ENCODE measurements around the gene ORM2. TPM values are rescaled to one million over a fixed set of nuclear protein-coding genes. Genes with fewer than 3 reads are reported as not detected.

ORM2 gene
- total RNA-seq, 4 donors from 2014 or later: not detected

DNA sequence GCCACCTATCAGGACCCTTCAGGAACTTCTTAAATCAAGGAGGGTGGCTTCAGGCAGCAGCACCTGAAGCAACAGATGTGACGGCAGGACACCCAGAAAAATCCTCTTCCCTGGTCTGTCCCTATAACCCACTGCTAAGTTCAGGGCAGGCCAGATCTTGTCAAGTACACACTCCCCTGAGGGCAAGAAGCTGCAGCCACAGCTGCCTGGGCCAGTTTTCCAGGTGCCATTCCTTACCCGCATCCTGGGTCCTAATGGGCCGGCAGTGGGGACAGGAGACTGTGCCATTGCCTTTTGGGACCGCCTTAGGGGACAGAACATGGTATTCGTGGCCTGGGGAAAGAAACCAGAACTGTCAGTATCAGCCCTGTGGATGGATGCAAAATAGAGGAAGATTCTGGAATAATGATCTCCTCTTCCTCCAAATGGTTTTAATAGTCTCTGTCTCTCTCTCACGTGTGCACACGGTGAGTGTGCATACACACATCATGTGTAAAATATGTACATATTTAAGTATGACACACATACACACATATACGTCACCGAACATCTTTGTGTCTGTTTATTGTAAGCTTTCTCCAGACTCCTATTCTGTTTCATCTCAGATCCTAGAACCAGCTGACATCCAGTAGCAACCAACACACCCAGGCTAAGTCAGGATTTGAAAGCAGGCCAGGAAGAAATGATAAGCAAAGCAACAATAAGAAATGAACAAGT is 14.0 kb downstream of the ORM2 start:
- peaks cover 0 to 100% (median 65%) of the 10 kb centered on the region in 3 donors for H3K36me3 ChIP-seq

DNA sequence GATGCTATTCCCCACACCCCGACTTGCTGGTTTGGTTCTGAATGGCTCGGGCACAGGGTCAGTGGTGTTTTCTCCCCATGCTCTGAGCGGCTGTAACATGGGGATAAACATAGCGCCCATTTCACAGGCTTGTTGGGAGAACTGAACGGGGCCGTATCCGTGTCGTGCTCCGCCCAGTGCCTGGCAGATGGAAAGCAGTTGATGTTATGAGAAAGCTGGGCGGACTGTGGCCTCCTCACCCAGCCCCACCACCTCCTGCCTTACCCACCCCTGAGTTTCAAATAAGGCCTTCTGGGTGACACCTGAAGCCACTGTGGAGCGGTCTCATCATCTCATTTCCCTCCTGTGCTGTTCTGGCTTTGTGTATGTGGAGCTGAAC is 14.5 kb downstream of the ORM2 start:
- Histone ChIP-seq H3K36me3 (peaks cover 0 to 99% (median 65%) of the 10 kb centered on the region in 3 donors), H3K4me1 (peaks cover 0 to 10% (median 4%) of the 10 kb centered on the region in 4 donors), H3K27me3 (no peaks in the 10 kb centered on the region), H3K27ac (no peak overlapping the region), H3K9me3 (no peaks in the 10 kb centered on the region), H3K4me3 (no peak overlapping the region)
- no peak for DNase-seq (ENCODE audit: low spot score in 2 of 2)
- TF ChIP-seq, protein P1, sequence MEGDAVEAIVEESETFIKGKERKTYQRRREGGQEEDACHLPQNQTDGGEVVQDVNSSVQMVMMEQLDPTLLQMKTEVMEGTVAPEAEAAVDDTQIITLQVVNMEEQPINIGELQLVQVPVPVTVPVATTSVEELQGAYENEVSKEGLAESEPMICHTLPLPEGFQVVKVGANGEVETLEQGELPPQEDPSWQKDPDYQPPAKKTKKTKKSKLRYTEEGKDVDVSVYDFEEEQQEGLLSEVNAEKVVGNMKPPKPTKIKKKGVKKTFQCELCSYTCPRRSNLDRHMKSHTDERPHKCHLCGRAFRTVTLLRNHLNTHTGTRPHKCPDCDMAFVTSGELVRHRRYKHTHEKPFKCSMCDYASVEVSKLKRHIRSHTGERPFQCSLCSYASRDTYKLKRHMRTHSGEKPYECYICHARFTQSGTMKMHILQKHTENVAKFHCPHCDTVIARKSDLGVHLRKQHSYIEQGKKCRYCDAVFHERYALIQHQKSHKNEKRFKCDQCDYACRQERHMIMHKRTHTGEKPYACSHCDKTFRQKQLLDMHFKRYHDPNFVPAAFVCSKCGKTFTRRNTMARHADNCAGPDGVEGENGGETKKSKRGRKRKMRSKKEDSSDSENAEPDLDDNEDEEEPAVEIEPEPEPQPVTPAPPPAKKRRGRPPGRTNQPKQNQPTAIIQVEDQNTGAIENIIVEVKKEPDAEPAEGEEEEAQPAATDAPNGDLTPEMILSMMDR (IDR thresholded peaks at IDR 0.05): no peak
- no peak for TF ChIP-seq EP300 (IDR thresholded peaks at IDR 0.05)
- no peak for TF ChIP-seq POLR2A (IDR thresholded peaks at IDR 0.05)
- 82 to 90% methylated on average over 9 to 11 of the region's 11 CpGs for WGBS, 2 donors

More for the DNA sequence above, 14.0 kb downstream of the ORM2 start:
- H3K27me3 ChIP-seq: no peaks in the 10 kb centered on the region
- no peaks in the 10 kb centered on the region for H3K9me3 ChIP-seq
- WGBS, 2 donors: 89 to 91% methylated on average over 9 of the region's 9 CpGs
- H3K4me1 ChIP-seq: peaks cover 0 to 4% (median 1%) of the 10 kb centered on the region in 4 donors
- DNase-seq (ENCODE audit: low spot score in 2 of 2): no peak
- no peak overlapping the region for H3K27ac ChIP-seq
- TF ChIP-seq POLR2A (IDR thresholded peaks at IDR 0.05): no peak
- TF ChIP-seq EP300 (IDR thresholded peaks at IDR 0.05): no peak
- TF ChIP-seq, protein P1 (IDR thresholded peaks at IDR 0.05): no peak
- H3K4me3 ChIP-seq: no peak overlapping the region

DNA sequence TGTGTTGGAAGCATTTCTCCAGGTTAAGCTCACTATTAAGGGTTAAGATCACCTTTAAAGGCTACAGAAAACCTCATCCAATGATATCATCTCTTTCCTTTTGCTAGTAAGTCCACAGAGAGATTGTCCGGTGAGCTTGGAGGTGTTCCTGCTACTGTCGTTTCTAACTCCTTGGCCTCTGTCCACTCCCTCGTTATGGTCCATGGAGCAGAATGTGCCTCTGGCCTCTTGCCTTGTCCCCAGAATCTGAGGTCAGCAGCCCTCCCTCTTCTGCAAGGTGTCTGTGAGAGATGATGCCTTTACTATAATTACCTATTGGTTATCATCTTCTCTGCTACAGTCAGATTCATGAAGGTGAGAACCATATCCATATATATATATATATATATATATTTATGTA is 15.0 kb downstream of the ORM2 start:
- no peak overlapping the region for H3K4me3 ChIP-seq
- H3K9me3 ChIP-seq: no peaks in the 10 kb centered on the region
- TF ChIP-seq, protein P1 (IDR thresholded peaks at IDR 0.05): no peak
- H3K27me3 ChIP-seq: no peaks in the 10 kb centered on the region
- H3K4me1 ChIP-seq: peaks cover 0 to 15% (median 6%) of the 10 kb centered on the region in 4 donors
- no peak for DNase-seq (ENCODE audit: low spot score in 2 of 2)
- 44 to 74% methylated on average over 3 of the region's 3 CpGs for WGBS, 2 donors
- no peak overlapping the region for H3K27ac ChIP-seq
- H3K36me3 ChIP-seq: peaks cover 0 to 99% (median 63%) of the 10 kb centered on the region in 3 donors

- TF ChIP-seq POLR2A (IDR thresholded peaks at IDR 0.05): no peak
- TF ChIP-seq, protein P1 (IDR thresholded peaks at IDR 0.05): no peak
- no peak for TF ChIP-seq EP300 (IDR thresholded peaks at IDR 0.05)
- Histone ChIP-seq H3K27me3 (no peaks in the 10 kb centered on the region), H3K27ac (no peak overlapping the region), H3K4me3 (no peak overlapping the region), H3K4me1 (peaks cover 0 to 21% (median 8%) of the 10 kb centered on the region in 4 donors), H3K36me3 (peaks cover 0 to 99% (median 68%) of the 10 kb centered on the region in 3 donors), H3K9me3 (no peaks in the 10 kb centered on the region)
- DNase-seq (ENCODE audit: low spot score in 2 of 2): no peak
- 89 to 93% methylated on average over 7 of the region's 7 CpGs for WGBS, 2 donors
Observed at GRCh38 chr9:114345493-114346065, 15.9 kb downstream of the ORM2 start.

DNA sequence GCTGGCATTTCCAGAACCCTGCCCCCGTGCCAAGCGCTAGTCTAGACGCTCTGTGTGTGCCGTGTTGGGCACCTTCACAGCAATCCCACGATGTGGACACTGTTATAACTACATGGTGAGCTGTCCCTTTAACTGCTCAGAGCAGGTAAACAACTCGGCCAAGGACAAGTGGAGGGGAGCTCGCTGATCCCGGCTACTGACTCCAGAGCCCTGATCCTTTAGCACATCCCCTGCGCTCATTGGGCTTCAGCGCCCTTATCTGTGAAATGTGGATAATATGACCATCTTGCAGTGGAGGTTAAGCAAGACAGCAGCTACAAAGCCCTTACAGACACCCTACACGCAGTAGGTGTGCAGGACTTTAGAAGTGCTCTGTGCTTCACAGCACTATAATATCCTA is 16.5 kb downstream of the ORM2 start:
- no peak overlapping the region for H3K4me3 ChIP-seq
- 87 to 91% methylated on average over 11 of the region's 11 CpGs for WGBS, 2 donors

More for the DNA sequence above, 16.5 kb downstream of the ORM2 start:
- no peak for DNase-seq (ENCODE audit: low spot score in 2 of 2)
- no peak overlapping the region for H3K27ac ChIP-seq
- H3K36me3 ChIP-seq: peaks cover 0 to 99% (median 70%) of the 10 kb centered on the region in 3 donors
- no peaks in the 10 kb centered on the region for H3K27me3 ChIP-seq
- TF ChIP-seq POLR2A (IDR thresholded peaks at IDR 0.05): no peak
- TF ChIP-seq EP300 (IDR thresholded peaks at IDR 0.05): no peak
- TF ChIP-seq, protein P1 (IDR thresholded peaks at IDR 0.05): no peak
- peaks cover 0 to 23% (median 8%) of the 10 kb centered on the region in 4 donors for H3K4me1 ChIP-seq
- H3K9me3 ChIP-seq: no peaks in the 10 kb centered on the region

Data from tibial nerve (tissue), 4 donors.